Measurements from ENCODE around the gene ZBTB7C.

The ZBTB7C gene

GRCh38 chr18:48049757-48050156 is 359.4 kb downstream of the ZBTB7C start:
- DNase-seq (ENCODE audit: low read depth) = no peak
- no peak for TF ChIP-seq CTCF (IDR thresholded peaks at IDR 0.05; ENCODE audit: insufficient read depth, low read depth, low read length, missing control alignments)

GRCh38 chr18:48048251-48048650 is 360.9 kb downstream of the ZBTB7C start:
- no peak for TF ChIP-seq CTCF (IDR thresholded peaks at IDR 0.05; ENCODE audit: insufficient read depth, low read depth, low read length, missing control alignments)
- no peak overlapping the region for H3K4me3 ChIP-seq (ENCODE audit: low read length)
- DNase-seq (ENCODE audit: low read depth) = no peak

More at GRCh38 chr18:48049757-48050156, 359.4 kb downstream of the ZBTB7C start:
- no peak overlapping the region for H3K4me3 ChIP-seq (ENCODE audit: low read length)

- TF ChIP-seq CTCF (IDR thresholded peaks at IDR 0.05; ENCODE audit: insufficient read depth, low read depth, low read length, missing control alignments) = no peak
- no peak overlapping the region for H3K4me3 ChIP-seq (ENCODE audit: low read length)
- no peak for DNase-seq (ENCODE audit: low read depth)
These were observed 362.3 kb downstream of the ZBTB7C start for GRCh38 chr18:48046843-48047242.

GRCh38 chr18:48045744-48046143 is 363.4 kb downstream of the ZBTB7C start:
- DNase-seq (ENCODE audit: low read depth) = no peak
- no peak for TF ChIP-seq CTCF (IDR thresholded peaks at IDR 0.05; ENCODE audit: insufficient read depth, low read depth, low read length, missing control alignments)
- H3K4me3 ChIP-seq (ENCODE audit: low read length) = no peak overlapping the region

GRCh38 chr18:48044944-48045343 is 364.2 kb downstream of the ZBTB7C start:
- no peak for DNase-seq (ENCODE audit: low read depth)
- H3K4me3 ChIP-seq (ENCODE audit: low read length) = no peak overlapping the region
- no peak for TF ChIP-seq CTCF (IDR thresholded peaks at IDR 0.05; ENCODE audit: insufficient read depth, low read depth, low read length, missing control alignments)

GRCh38 chr18:48043166-48043565 is 366.0 kb downstream of the ZBTB7C start:
- no peak for TF ChIP-seq CTCF (IDR thresholded peaks at IDR 0.05; ENCODE audit: insufficient read depth, low read depth, low read length, missing control alignments)
- no peak overlapping the region for H3K4me3 ChIP-seq (ENCODE audit: low read length)
- no peak for DNase-seq (ENCODE audit: low read depth)

- H3K4me3 ChIP-seq (ENCODE audit: low read length) = no peak overlapping the region
- no peak for DNase-seq (ENCODE audit: low read depth)
- TF ChIP-seq CTCF (IDR thresholded peaks at IDR 0.05; ENCODE audit: insufficient read depth, low read depth, low read length, missing control alignments) = no peak
These were observed 366.8 kb downstream of the ZBTB7C start for GRCh38 chr18:48042431-48042830.
